ENCODE results near the gene EML1. TPM values are rescaled to one million over a fixed set of nuclear protein-coding genes. Genes with fewer than 3 reads are reported as not detected.

Gene EML1
- total and polyA plus RNA-seq, 2 of the 13 experiments (the other 11 are each of a cell fraction or from before 2014, with no cell fraction given), result 0.59 to 1.7 TPM

- TF ChIP-seq E2F5 (CRISPR knock-in tag; conservative IDR thresholded peaks at IDR 0.05) (no peak), CC2D1A (CRISPR knock-in tag; IDR thresholded peaks at IDR 0.05) (no peak), ZBTB20 (CRISPR knock-in tag; IDR thresholded peaks at IDR 0.05; ENCODE audit: borderline replicate concordance, low read depth) (no peak), ZNF782 (CRISPR knock-in tag; IDR thresholded peaks at IDR 0.05; ENCODE audit: borderline replicate concordance) (no peak), CSRNP1 (CRISPR knock-in tag; IDR thresholded peaks at IDR 0.05) (no peak), NR1H2 (CRISPR knock-in tag; IDR thresholded peaks at IDR 0.05; ENCODE audit: borderline replicate concordance, low read depth) (no peak), SOX13 (IDR thresholded peaks at IDR 0.05) (no peak), SOX13 (CRISPR knock-in tag; conservative IDR thresholded peaks at IDR 0.05 in 1 of 2, IDR thresholded peaks at IDR 0.05 in 1 of 2) (peak in 1 of 2 experiments; percentile 40; a peak in 1 of 4 replicates), FOXK2 (IDR thresholded peaks at IDR 0.05) (no peak), EED (CRISPR knock-in tag; IDR thresholded peaks at IDR 0.05) (no peak), KDM2A (CRISPR knock-in tag; IDR thresholded peaks at IDR 0.05; ENCODE audit: borderline replicate concordance, low read depth) (0 out of 2 replicates have a peak, but pooled peaks have one; percentile 30)
- TF ChIP-seq, protein P1, sequence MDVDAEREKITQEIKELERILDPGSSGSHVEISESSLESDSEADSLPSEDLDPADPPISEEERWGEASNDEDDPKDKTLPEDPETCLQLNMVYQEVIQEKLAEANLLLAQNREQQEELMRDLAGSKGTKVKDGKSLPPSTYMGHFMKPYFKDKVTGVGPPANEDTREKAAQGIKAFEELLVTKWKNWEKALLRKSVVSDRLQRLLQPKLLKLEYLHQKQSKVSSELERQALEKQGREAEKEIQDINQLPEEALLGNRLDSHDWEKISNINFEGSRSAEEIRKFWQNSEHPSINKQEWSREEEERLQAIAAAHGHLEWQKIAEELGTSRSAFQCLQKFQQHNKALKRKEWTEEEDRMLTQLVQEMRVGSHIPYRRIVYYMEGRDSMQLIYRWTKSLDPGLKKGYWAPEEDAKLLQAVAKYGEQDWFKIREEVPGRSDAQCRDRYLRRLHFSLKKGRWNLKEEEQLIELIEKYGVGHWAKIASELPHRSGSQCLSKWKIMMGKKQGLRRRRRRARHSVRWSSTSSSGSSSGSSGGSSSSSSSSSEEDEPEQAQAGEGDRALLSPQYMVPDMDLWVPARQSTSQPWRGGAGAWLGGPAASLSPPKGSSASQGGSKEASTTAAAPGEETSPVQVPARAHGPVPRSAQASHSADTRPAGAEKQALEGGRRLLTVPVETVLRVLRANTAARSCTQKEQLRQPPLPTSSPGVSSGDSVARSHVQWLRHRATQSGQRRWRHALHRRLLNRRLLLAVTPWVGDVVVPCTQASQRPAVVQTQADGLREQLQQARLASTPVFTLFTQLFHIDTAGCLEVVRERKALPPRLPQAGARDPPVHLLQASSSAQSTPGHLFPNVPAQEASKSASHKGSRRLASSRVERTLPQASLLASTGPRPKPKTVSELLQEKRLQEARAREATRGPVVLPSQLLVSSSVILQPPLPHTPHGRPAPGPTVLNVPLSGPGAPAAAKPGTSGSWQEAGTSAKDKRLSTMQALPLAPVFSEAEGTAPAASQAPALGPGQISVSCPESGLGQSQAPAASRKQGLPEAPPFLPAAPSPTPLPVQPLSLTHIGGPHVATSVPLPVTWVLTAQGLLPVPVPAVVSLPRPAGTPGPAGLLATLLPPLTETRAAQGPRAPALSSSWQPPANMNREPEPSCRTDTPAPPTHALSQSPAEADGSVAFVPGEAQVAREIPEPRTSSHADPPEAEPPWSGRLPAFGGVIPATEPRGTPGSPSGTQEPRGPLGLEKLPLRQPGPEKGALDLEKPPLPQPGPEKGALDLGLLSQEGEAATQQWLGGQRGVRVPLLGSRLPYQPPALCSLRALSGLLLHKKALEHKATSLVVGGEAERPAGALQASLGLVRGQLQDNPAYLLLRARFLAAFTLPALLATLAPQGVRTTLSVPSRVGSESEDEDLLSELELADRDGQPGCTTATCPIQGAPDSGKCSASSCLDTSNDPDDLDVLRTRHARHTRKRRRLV (CRISPR knock-in tag; IDR thresholded peaks at IDR 0.05), result no peak
- TF ChIP-seq, protein P2, sequence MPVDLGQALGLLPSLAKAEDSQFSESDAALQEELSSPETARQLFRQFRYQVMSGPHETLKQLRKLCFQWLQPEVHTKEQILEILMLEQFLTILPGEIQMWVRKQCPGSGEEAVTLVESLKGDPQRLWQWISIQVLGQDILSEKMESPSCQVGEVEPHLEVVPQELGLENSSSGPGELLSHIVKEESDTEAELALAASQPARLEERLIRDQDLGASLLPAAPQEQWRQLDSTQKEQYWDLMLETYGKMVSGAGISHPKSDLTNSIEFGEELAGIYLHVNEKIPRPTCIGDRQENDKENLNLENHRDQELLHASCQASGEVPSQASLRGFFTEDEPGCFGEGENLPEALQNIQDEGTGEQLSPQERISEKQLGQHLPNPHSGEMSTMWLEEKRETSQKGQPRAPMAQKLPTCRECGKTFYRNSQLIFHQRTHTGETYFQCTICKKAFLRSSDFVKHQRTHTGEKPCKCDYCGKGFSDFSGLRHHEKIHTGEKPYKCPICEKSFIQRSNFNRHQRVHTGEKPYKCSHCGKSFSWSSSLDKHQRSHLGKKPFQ (CRISPR knock-in tag; IDR thresholded peaks at IDR 0.05; ENCODE audit: insufficient replicate concordance), result no peak
Observed at GRCh38 chr14:99971087-99971940, 178.1 kb downstream of the EML1 start (continued).
